Measurements from ENCODE around the gene B3GALNT2. TPM values are rescaled to one million over a fixed set of nuclear protein-coding genes. Genes with fewer than 3 reads are reported as not detected.

Gene B3GALNT2
- total and polyA plus RNA-seq, 2 of the 4 experiments (the other 2 are of a cell fraction), result 11.0 to 32.8 TPM

DNA sequence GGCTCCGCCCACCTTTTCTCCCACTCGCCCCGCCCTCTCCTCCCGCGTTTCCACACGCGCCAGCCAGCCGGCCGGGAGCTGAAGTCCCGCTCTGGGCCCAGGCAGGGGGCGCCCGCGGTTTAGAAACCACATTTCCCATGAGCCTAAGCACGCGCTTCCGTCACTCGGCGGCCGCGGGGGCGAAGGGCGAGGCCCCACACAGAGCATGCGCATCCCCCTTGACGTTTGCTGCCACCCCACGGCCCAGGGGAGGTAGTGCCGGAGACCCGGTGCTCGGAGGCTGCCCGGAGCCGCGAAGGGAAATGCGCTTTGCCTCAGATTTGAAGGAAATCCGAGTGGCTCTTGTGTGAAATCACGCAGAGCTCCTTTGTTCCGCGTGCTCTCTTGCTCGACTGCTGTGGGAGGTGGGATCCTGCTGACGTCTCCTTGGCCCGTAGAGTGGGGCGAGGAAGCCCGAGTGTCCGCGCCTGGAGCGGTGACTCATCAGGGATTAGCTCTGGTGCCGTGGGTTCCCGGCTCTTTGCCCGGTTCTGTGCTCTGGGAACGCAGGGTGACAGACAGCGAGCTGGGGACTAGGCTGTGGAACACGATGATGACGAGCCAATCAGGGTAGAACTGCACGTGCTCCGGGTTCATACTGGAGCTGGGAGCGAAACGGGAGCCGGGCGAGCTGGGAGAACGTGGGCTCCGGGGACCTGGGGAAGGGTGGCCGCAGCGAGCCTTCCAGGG, 406 bp upstream of the B3GALNT2 start:
- Histone ChIP-seq H3K9me3 (ENCODE audit: control insufficient read depth, insufficient read depth, low read length) (no peaks in the 10 kb centered on the region), H3K14ac (replicated peaks; ENCODE audit: low read depth, low read length) (peak overlapping the region; percentile 96), H3K4me1 (ENCODE audit: control insufficient read depth, insufficient read depth, low read length) (peaks cover 2% of the 10 kb centered on the region; the same call in 1 of the 2 replicates), H4K20me1 (ENCODE audit: insufficient read depth, low read length) (peaks cover 13% of the 10 kb centered on the region; the same call in 1 of the 2 replicates), H2AK9ac (replicated peaks; ENCODE audit: low read depth, low read length, poor library complexity) (peak overlapping the region; percentile 97), H3K18ac (ENCODE audit: low read depth, low read length) (peak overlapping the region; percentile 63), H3K4me2 (ENCODE audit: low read depth, low read length) (peak overlapping the region; percentile 55), H2BK120ac (ENCODE audit: low read depth, low read length) (peak overlapping the region; percentile 91), H2AK5ac (ENCODE audit: low read depth, low read length) (no peak overlapping the region), H2BK20ac (ENCODE audit: low read depth, low read length) (peak overlapping the region; percentile 75), H4K8ac (ENCODE audit: low read depth in 2 of 2, low read length in 2 of 2) (peak overlapping the region; percentile 31 to 93), H3K79me1 (ENCODE audit: low read depth in 1 of 2, low read length in 2 of 2) (peaks cover 13 to 24% of the 10 kb centered on the region in 2 experiments; a peak in 3 of 4 replicates), H3K36me3 (ENCODE audit: control insufficient read depth, insufficient read depth, low read length) (no peaks in the 10 kb centered on the region), H2AFZ (replicated peaks; ENCODE audit: low read length, poor library complexity) (peak overlapping the region; percentile 99), H3K27ac (ENCODE audit: insufficient read depth, low read length) (peak overlapping the region; percentile 77), H2BK15ac (ENCODE audit: low read depth, low read length) (peak overlapping the region; percentile 80; the same call in 2 of the 3 replicates), H3K23ac (ENCODE audit: low read depth, low read length) (peak overlapping the region; percentile 98), H3K4me3 (ENCODE audit: insufficient read depth, low read depth, low read length) (peak overlapping the region; percentile 75), H4K91ac (ENCODE audit: insufficient read depth, low read depth, low read length) (peak overlapping the region; percentile 96), H3K9ac (ENCODE audit: low read depth, low read length) (peak overlapping the region; percentile 75), H4K5ac (ENCODE audit: low read depth, low read length) (peak overlapping the region; percentile 27; the same call in 1 of the 2 replicates), H3K56ac (ENCODE audit: extremely low read depth, insufficient read depth, low read length) (peak overlapping the region; percentile 86), H3K27me3 (ENCODE audit: control insufficient read depth, insufficient read depth, low read length) (no peaks in the 10 kb centered on the region), H3K4ac (ENCODE audit: low read depth, low read length) (peak overlapping the region; percentile 97), H3K9me1 (ENCODE audit: insufficient read depth, low read length) (no peaks in the 10 kb centered on the region), H2BK5ac (ENCODE audit: low read depth, low read length, poor library complexity, severe bottlenecking) (peak overlapping the region; percentile 91)
- BruUV-seq (replicated peaks), result no TSS peak
- DNase-seq (peak; percentile 98), ATAC-seq (ENCODE audit: low read depth) (peak; percentile 88)
- in situ Hi-C loops (cut with MboI; ENCODE audit: low sequenced_read_pairs), result no loop called here
- CTCF ChIA-PET, result interaction anchor here (0.5 to 1.6 kb wide), 10 partner anchors 10 to 479 kb away, joined by 3 to 13 read pairs (median 4); no protein-coding TSS in a partner anchor
- POLR2A ChIA-PET (ENCODE audit: unreplicated experiment), result interaction anchor here (0.6 kb wide), 1 partner anchor 351 kb away, joined by 3 read pairs; no protein-coding TSS in a partner anchor
- dilution Hi-C loops (cut with HindIII; ENCODE audit: low sequenced_read_pairs, unreplicated experiment), result no loop called here
- 3% methylated on average over 27 of the region's 61 CpGs; no CpG with 5 or more reads in 1 of the 2 experiments for WGBS, 2 experiments (ENCODE audit: extremely low coverage in 2 of 2, insufficient read length in 1 of 2)
- intact Hi-C loops (cut with micrococcal nuclease), result loop anchor here (2.0 to 5.0 kb wide), 2 partner anchors 252 to 278 kb away; no protein-coding TSS in a partner anchor
- TF ChIP-seq MXI1 (IDR thresholded peaks at IDR 0.05; ENCODE audit: borderline replicate concordance, low read depth, low read length), result peak; percentile 89
- peak; percentile 83 for TF ChIP-seq POLR2A (IDR thresholded peaks at IDR 0.05; ENCODE audit: low read depth, low read length)
- peak; percentile 44 for TF ChIP-seq RCOR1 (IDR thresholded peaks at IDR 0.05; ENCODE audit: insufficient replicate concordance, low read length)
- TF ChIP-seq MAFK (IDR thresholded peaks at IDR 0.05; ENCODE audit: low read depth, low read length), result no peak
- TF ChIP-seq MAZ (IDR thresholded peaks at IDR 0.05; ENCODE audit: borderline replicate concordance, low read depth, low read length), result peak; percentile 86
- TF ChIP-seq, protein P1, sequence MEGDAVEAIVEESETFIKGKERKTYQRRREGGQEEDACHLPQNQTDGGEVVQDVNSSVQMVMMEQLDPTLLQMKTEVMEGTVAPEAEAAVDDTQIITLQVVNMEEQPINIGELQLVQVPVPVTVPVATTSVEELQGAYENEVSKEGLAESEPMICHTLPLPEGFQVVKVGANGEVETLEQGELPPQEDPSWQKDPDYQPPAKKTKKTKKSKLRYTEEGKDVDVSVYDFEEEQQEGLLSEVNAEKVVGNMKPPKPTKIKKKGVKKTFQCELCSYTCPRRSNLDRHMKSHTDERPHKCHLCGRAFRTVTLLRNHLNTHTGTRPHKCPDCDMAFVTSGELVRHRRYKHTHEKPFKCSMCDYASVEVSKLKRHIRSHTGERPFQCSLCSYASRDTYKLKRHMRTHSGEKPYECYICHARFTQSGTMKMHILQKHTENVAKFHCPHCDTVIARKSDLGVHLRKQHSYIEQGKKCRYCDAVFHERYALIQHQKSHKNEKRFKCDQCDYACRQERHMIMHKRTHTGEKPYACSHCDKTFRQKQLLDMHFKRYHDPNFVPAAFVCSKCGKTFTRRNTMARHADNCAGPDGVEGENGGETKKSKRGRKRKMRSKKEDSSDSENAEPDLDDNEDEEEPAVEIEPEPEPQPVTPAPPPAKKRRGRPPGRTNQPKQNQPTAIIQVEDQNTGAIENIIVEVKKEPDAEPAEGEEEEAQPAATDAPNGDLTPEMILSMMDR (conservative IDR thresholded peaks at IDR 0.05; ENCODE audit: low read depth, low read length), result peak; percentile 94
- TF ChIP-seq, protein P2, sequence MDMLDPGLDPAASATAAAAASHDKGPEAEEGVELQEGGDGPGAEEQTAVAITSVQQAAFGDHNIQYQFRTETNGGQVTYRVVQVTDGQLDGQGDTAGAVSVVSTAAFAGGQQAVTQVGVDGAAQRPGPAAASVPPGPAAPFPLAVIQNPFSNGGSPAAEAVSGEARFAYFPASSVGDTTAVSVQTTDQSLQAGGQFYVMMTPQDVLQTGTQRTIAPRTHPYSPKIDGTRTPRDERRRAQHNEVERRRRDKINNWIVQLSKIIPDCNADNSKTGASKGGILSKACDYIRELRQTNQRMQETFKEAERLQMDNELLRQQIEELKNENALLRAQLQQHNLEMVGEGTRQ (IDR thresholded peaks at IDR 0.05; ENCODE audit: low read depth, low read length), result peak; percentile 68
- TF ChIP-seq BHLHE40 (IDR thresholded peaks at IDR 0.05; ENCODE audit: low read depth, low read length), result peak; percentile 96
- no peak for TF ChIP-seq RFX5 (IDR thresholded peaks at IDR 0.05; ENCODE audit: low read depth, low read length)
- TF ChIP-seq, protein P3, sequence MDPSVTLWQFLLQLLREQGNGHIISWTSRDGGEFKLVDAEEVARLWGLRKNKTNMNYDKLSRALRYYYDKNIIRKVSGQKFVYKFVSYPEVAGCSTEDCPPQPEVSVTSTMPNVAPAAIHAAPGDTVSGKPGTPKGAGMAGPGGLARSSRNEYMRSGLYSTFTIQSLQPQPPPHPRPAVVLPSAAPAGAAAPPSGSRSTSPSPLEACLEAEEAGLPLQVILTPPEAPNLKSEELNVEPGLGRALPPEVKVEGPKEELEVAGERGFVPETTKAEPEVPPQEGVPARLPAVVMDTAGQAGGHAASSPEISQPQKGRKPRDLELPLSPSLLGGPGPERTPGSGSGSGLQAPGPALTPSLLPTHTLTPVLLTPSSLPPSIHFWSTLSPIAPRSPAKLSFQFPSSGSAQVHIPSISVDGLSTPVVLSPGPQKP (IDR thresholded peaks at IDR 0.05; ENCODE audit: borderline replicate concordance, low read depth, low read length), result no peak
- TF ChIP-seq SMC3 (IDR thresholded peaks at IDR 0.05; ENCODE audit: low read depth, low read length), result peak; percentile 57
- TF ChIP-seq CEBPB (IDR thresholded peaks at IDR 0.05; ENCODE audit: low read depth, low read length), result peak; percentile 1; the same call in 1 of the 2 replicates
- TF ChIP-seq RAD21 (IDR thresholded peaks at IDR 0.05; ENCODE audit: low read length), result peak; percentile 58

All from IMR-90 (cell line).